Lower lobe of right lung (tissue), 2 donors: ENCODE results near the gene PGA5. TPM values are rescaled to one million over a fixed set of nuclear protein-coding genes. Genes with fewer than 3 reads are reported as not detected.
"Not testable (repeated sequence)": the region's sequence is repeated elsewhere in the genome, so short reads cannot be mapped to it uniquely, and the experiment has no call there.

Source experiments
- ATAC-seq, 2 donors: fragments of 200-7000 bp; cut with Tn5 transposase; one replicate each; pipeline ENCODE4 v1.9.1; 2020 to 2022; ENCODE audit warnings: mild to moderate bottlenecking in 2 of 2, moderate library complexity in 2 of 2
- DNase-seq: peaks from one replicate; pipeline ENCODE4 v3.0.0-alpha.2; 2020
- H3K27ac ChIP-seq: fragments of 200-600 bp; one replicate; pipeline ENCODE4 v1.8.0; 2022
- H3K27me3 ChIP-seq: fragments of 200-600 bp; one replicate; pipeline ENCODE4 v1.8.0; 2022; ENCODE audit warnings: low read depth
- H3K36me3 ChIP-seq: fragments of 200-600 bp; one replicate; pipeline ENCODE4 v1.8.0; 2022; ENCODE audit warnings: mild to moderate bottlenecking
- H3K4me1 ChIP-seq: fragments of 200-600 bp; one replicate; pipeline ENCODE4 v1.8.0; 2022
- H3K4me3 ChIP-seq: fragments of 200-600 bp; one replicate; pipeline ENCODE4 v1.8.0; 2022; ENCODE audit warnings: mild to moderate bottlenecking
- H3K9me3 ChIP-seq: fragments of 200-600 bp; one replicate; pipeline ENCODE4 v1.8.0; 2022
- CTCF ChIP-seq: fragments of 200-600 bp; IDR thresholded peaks from one replicate; pipeline ENCODE4 v1.8.0; 2022; ENCODE audit warnings: antibody characterized with exemption, mild to moderate bottlenecking
- intact Hi-C: fragments of 100-400 bp; cut with DNase I; formaldehyde crosslinking; loops from one replicate; pipeline ENCODE4 v1.11.0; 2022
- long read RNA-seq: library from polyadenylated mRNA; unstranded; transcript quantifications from one replicate; pipeline ENCODE4 v2.0.0, GENCODE V29; 2021
- total RNA-seq: library from RNA; stranded (reverse); fragmentation: NEBNext Ultra II Directional; extraction: Animal tissue kit (Norgen Biotek cat#: 25700); gene quantifications from one replicate; pipeline ENCODE4 v1.2.1, GENCODE V29; 2021
- donor health status: DM: no; HTN: yes; CAD: no; lungs with severe emphysema.

Gene PGA5
- 0.32 TPM for total RNA-seq
- long read RNA-seq, partial matches to known transcripts = 0 of 1 reads
- long read RNA-seq, other reads (novel, unspliced or antisense) = 0 of 1 reads

GRCh38 chr11:61240875-61241274, at the start of gene PGA5:
Gene PGA5 (plus strand): TSS chr11:61241175. CDS start chr11:61241227, 52 bp downstream.
- H3K9me3 ChIP-seq, H3K36me3 ChIP-seq, H3K27ac ChIP-seq, H3K27me3 ChIP-seq, H3K4me1 ChIP-seq, ATAC-seq, intact Hi-C loops, DNase-seq, H3K4me3 ChIP-seq: not testable (repeated sequence)

- peaks cover 20% of the 10 kb centered on the region for H3K27me3 ChIP-seq
- TF ChIP-seq CTCF = no peak
- intact Hi-C loops = no loop called here
- no peak for DNase-seq
- no peak overlapping the region for H3K4me3 ChIP-seq
- no peaks in the 10 kb centered on the region for H3K36me3 ChIP-seq
- no peaks in the 10 kb centered on the region for H3K9me3 ChIP-seq
- no peak overlapping the region for H3K27ac ChIP-seq
- H3K4me1 ChIP-seq = no peaks in the 10 kb centered on the region
- ATAC-seq = peak in 1 of 2 donors; percentile 18
These were observed 47.4 kb upstream of the PGA5 start for GRCh38 chr11:61193596-61193995.

- intact Hi-C loops = no loop called here
- no peak overlapping the region for H3K4me3 ChIP-seq
- no peak overlapping the region for H3K27ac ChIP-seq
- peaks cover 19% of the 10 kb centered on the region for H3K27me3 ChIP-seq
- ATAC-seq = peak in 1 of 2 donors; percentile 33
- no peak for TF ChIP-seq CTCF
- DNase-seq = no peak
- no peaks in the 10 kb centered on the region for H3K4me1 ChIP-seq
- peaks cover 4% of the 10 kb centered on the region for H3K9me3 ChIP-seq
- no peaks in the 10 kb centered on the region for H3K36me3 ChIP-seq
These were observed 46.8 kb upstream of the PGA5 start for GRCh38 chr11:61194169-61194671.

- Histone ChIP-seq H3K9me3 (peaks cover 5% of the 10 kb centered on the region), H3K27me3 (peaks cover 10% of the 10 kb centered on the region), H3K4me3 (no peak overlapping the region), H3K36me3 (no peaks in the 10 kb centered on the region), H3K27ac (no peak overlapping the region), H3K4me1 (no peaks in the 10 kb centered on the region)
- TF ChIP-seq CTCF = no peak
- DNase-seq = no peak
- ATAC-seq = no peak
- intact Hi-C loops = no loop called here
These were observed 45.8 kb upstream of the PGA5 start for GRCh38 chr11:61194981-61195695.

- DNase-seq = no peak
- no peaks in the 10 kb centered on the region for H3K4me1 ChIP-seq
- intact Hi-C loops = no loop called here
- no peaks in the 10 kb centered on the region for H3K36me3 ChIP-seq
- no peak overlapping the region for H3K27ac ChIP-seq
- H3K4me3 ChIP-seq = no peak overlapping the region
- no peak for TF ChIP-seq CTCF
- peaks cover 5% of the 10 kb centered on the region for H3K9me3 ChIP-seq
- H3K27me3 ChIP-seq = peaks cover 10% of the 10 kb centered on the region
- no peak for ATAC-seq
These were observed 45.3 kb upstream of the PGA5 start for GRCh38 chr11:61195719-61196118.

GRCh38 chr11:61198361-61198760, 42.6 kb upstream of the PGA5 start:
- intact Hi-C loops = no loop called here
- H3K36me3 ChIP-seq = no peaks in the 10 kb centered on the region
- H3K9me3 ChIP-seq = peaks cover 5% of the 10 kb centered on the region
- H3K4me3 ChIP-seq = no peak overlapping the region
- no peak for DNase-seq
- no peaks in the 10 kb centered on the region for H3K4me1 ChIP-seq
- H3K27ac ChIP-seq = no peak overlapping the region
- TF ChIP-seq CTCF = no peak
- H3K27me3 ChIP-seq = peaks cover 4% of the 10 kb centered on the region
- ATAC-seq = no peak
